ENCODE data around the gene TLE6. TPM values are rescaled to one million over a fixed set of nuclear protein-coding genes. Genes with fewer than 3 reads are reported as not detected.

Gene TLE6
- total and polyA plus RNA-seq, 2 of the 13 experiments (the other 11 are each of a cell fraction or from before 2014, with no cell fraction given): 0.24 to 5.5 TPM

- 0 out of 2 replicates have a peak, but pooled peaks have one; percentile 25 for TF ChIP-seq ZNF589 (CRISPR knock-in tag; conservative IDR thresholded peaks at IDR 0.05)
- TF ChIP-seq, protein P1, sequence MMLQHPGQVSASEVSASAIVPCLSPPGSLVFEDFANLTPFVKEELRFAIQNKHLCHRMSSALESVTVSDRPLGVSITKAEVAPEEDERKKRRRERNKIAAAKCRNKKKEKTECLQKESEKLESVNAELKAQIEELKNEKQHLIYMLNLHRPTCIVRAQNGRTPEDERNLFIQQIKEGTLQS (CRISPR knock-in tag; IDR thresholded peaks at IDR 0.05): peak; percentile 3; the same call in 1 of the 2 replicates
Observed at GRCh38 chr19:2949939-2950285, 27.5 kb upstream of the TLE6 start (continued).

DNA sequence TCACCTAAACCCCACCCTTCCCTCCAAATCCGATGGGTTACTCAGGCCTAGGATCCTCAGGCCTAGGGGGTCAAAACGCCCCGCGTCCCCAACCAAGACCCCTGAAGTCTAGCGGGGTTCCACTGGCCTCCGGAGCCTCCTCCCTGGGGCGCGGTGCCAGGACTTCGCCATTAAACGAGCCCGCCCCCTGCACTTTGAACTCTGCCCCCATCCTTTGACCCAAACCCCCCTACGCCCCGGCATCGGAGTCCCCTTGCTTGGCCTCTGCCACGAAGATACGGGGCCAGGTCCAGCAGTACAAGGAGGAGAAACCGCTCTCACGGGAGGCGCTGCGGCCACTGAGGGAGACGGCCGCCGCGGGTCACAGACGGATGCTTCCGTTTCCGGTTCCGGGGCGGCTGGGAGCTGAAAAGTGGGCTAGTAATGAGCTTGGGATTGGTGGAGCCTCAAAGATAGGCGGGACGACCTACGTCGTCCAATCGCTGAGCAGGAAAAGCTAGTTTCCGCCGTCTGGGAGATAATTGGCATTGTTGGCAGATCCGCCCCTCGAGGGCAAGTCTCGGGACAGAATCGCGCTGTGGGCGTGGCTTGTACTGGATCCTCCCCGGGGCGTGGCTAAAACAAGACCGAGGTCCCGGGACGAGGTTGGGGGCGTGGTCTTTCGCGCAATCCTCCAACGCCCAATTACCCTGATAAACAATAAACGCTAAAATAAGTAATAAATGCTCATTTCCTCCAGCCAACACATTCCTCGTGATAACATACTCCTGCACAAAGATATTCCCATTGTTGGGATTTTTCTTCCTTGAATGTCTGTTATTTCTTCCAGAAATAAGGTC is 26.9 kb upstream of the TLE6 start:
- Histone ChIP-seq H3K4me3 (replicated peaks in 1 of 3; ENCODE audit: insufficient read depth in 1 of 3, low read depth in 2 of 3, low read length in 3 of 3) (peak overlapping the region; percentile 81 to 97 (median 90)), H3K4me1 (ENCODE audit: insufficient read depth, low read length) (peaks cover 42% of the 10 kb centered on the region), H3K27ac (ENCODE audit: extremely low read length, insufficient read depth, low read length) (peak overlapping the region; percentile 89), H3K79me2 (ENCODE audit: insufficient read depth, low read length) (peaks cover 12% of the 10 kb centered on the region), H3K36me3 (replicated peaks in 1 of 2; ENCODE audit: control insufficient read depth in 1 of 2, insufficient read depth in 2 of 2, low read length in 2 of 2) (no peaks in the 10 kb centered on the region), H3K9ac (ENCODE audit: insufficient read depth, low read depth, low read length) (peak overlapping the region; percentile 88), H2AFZ (ENCODE audit: low read length) (peak overlapping the region; percentile 44), H3K9me3 (ENCODE audit: low read length) (no peaks in the 10 kb centered on the region), H4K20me1 (ENCODE audit: insufficient read depth, low read length) (peaks cover 8% of the 10 kb centered on the region; the same call in 1 of the 2 replicates), H3K4me2 (ENCODE audit: low read depth, low read length) (peak overlapping the region; percentile 80), H3K27me3 (ENCODE audit: control insufficient read depth in 1 of 2, insufficient read depth in 2 of 2, low read length in 2 of 2) (no peaks in the 10 kb centered on the region; a peak in 1 of 5 replicates)
- FAIRE-seq: peak; percentile 98
- ChIA-PET CTCF (ENCODE audit: low intra/inter-chr PET ratio, low total read pairs) (interaction anchor here (0.7 to 2.0 kb wide), 7 partner anchors 62 to 324 kb away, joined by 3 to 10 read pairs (median 3); no protein-coding TSS in a partner anchor), POLR2A (interaction anchor here (0.7 to 2.0 kb wide), 23 partner anchors 9 to 1020 kb away, joined by 3 to 26 read pairs (median 4); partner anchors contain the start of genes DAPK3, SGTA, THOP1 and TLE6)
- ATAC-seq: peak; percentile 95
- BruUV-seq (replicated peaks): no TSS peak
- peak; percentile 98 for DNase-seq (ENCODE audit: low spot score)
- in situ Hi-C loops (cut with HindIII; ENCODE audit: extremely low pct_ligation_motif_present, low pct_unique_long_range_greater_than_20kb): loop anchor here (10.0 kb wide), 1 partner anchor 214 kb away; no protein-coding TSS in a partner anchor
- WGBS (ENCODE audit: low lambda C conversion rate): under 1% methylated on average over 13 of the region's 53 CpGs
- intact Hi-C loops (cut with micrococcal nuclease; ENCODE audit: unreplicated experiment): no loop called here
- no peak for TF ChIP-seq ZBTB21 (CRISPR knock-in tag; IDR thresholded peaks at IDR 0.05)
- peak; percentile 62; the same call in 1 of the 2 replicates for TF ChIP-seq GTF2F1 (IDR thresholded peaks at IDR 0.05; ENCODE audit: low read length)
- peak; percentile 84 for TF ChIP-seq ZBTB2 (CRISPR knock-in tag; IDR thresholded peaks at IDR 0.05; ENCODE audit: low read depth)
- TF ChIP-seq SRY (CRISPR knock-in tag; IDR thresholded peaks at IDR 0.05): peak; percentile 85
- no peak for TF ChIP-seq GTF3A (CRISPR knock-in tag; conservative IDR thresholded peaks at IDR 0.05)
- TF ChIP-seq, protein P2, sequence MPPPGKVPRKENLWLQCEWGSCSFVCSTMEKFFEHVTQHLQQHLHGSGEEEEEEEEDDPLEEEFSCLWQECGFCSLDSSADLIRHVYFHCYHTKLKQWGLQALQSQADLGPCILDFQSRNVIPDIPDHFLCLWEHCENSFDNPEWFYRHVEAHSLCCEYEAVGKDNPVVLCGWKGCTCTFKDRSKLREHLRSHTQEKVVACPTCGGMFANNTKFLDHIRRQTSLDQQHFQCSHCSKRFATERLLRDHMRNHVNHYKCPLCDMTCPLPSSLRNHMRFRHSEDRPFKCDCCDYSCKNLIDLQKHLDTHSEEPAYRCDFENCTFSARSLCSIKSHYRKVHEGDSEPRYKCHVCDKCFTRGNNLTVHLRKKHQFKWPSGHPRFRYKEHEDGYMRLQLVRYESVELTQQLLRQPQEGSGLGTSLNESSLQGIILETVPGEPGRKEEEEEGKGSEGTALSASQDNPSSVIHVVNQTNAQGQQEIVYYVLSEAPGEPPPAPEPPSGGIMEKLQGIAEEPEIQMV (CRISPR knock-in tag; IDR thresholded peaks at IDR 0.05; ENCODE audit: low read depth): no peak
- no peak for TF ChIP-seq ZNF451 (CRISPR knock-in tag; IDR thresholded peaks at IDR 0.05)
- TF ChIP-seq MYC (CRISPR knock-in tag; IDR thresholded peaks at IDR 0.05; ENCODE audit: borderline replicate concordance): peak; percentile 58; the same call in 1 of the 2 replicates
- TF ChIP-seq, protein P3, sequence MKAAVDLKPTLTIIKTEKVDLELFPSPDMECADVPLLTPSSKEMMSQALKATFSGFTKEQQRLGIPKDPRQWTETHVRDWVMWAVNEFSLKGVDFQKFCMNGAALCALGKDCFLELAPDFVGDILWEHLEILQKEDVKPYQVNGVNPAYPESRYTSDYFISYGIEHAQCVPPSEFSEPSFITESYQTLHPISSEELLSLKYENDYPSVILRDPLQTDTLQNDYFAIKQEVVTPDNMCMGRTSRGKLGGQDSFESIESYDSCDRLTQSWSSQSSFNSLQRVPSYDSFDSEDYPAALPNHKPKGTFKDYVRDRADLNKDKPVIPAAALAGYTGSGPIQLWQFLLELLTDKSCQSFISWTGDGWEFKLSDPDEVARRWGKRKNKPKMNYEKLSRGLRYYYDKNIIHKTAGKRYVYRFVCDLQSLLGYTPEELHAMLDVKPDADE (CRISPR knock-in tag; IDR thresholded peaks at IDR 0.05): no peak
- no peak for TF ChIP-seq SMAD1 (CRISPR knock-in tag; IDR thresholded peaks at IDR 0.05; ENCODE audit: borderline replicate concordance, low read depth)
- peak; percentile 80 for TF ChIP-seq ZFY (CRISPR knock-in tag; IDR thresholded peaks at IDR 0.05)
- TF ChIP-seq ZNF574 (CRISPR knock-in tag; IDR thresholded peaks at IDR 0.05): peak; percentile 89

All from HepG2 (cell line).